Mesodermal cell (in vitro differentiated cells): Measurements from ENCODE around the gene MUC4.

Experiments
- H3K27ac ChIP-seq: 2 replicates; pipeline ENCODE4 v1.7.0; 2013; ENCODE audit warnings: mild to moderate bottlenecking, low read depth, low read length, moderate library complexity; ENCODE audit not compliant: severe bottlenecking
- H3K36me3 ChIP-seq: 2 replicates; pipeline ENCODE4 v1.7.1; 2013; ENCODE audit warnings: mild to moderate bottlenecking, low read length, moderate library complexity; ENCODE audit not compliant: control insufficient read depth, insufficient read depth
- H3K4me1 ChIP-seq: one replicate; pipeline ENCODE4 v1.7.1; 2013; ENCODE audit warnings: mild to moderate bottlenecking, low read length; ENCODE audit not compliant: insufficient read depth, control insufficient read depth, poor library complexity, severe bottlenecking
- H3K4me3 ChIP-seq: 2 replicates; pipeline ENCODE4 v1.7.0; 2013; ENCODE audit warnings: low read length, control low read depth, mild to moderate bottlenecking; ENCODE audit not compliant: insufficient read depth, poor library complexity, severe bottlenecking; ENCODE audit errors: extremely low read depth
- H3K9me3 ChIP-seq: 2 replicates; pipeline ENCODE4 v1.7.1; 2013; ENCODE audit warnings: mild to moderate bottlenecking, low read length, moderate library complexity; ENCODE audit not compliant: control insufficient read depth
- WGBS, 2 experiments: methylation state at CpG; one replicate each; pipeline ENCODE4 v1.1.5; 2013; ENCODE audit warnings: missing lambda C conversion rate in 2 of 2; ENCODE audit not compliant: insufficient coverage in 2 of 2; 5-methylcytosine and 5-hydroxymethylcytosine counted together

The MUC4 gene

DNA sequence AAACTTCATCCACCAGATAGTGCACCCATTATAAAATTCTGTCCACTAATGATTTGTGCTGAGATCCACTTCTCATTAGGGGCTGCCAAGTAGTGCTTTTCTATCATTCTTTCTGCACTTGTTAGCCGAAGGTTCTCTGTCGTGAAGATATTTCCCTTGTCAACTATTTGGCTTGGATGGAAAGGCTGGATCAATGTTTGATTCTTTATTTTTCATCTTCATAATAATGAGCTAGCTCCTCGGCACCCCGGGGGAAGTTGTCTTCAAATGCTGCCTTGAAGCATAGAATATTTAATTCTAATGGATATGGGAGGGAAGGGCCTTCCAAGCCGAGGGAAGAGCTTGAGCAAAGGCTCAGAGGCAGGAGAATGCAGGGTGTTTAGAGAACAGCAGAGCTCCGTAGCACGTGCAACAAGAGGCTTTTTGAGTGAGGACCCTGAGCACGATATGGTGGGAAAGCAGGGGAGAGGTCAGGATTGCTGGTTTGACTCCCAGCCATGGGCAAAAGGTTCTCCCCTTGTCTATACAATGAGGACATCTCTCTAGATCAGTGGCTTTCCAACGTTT is 107.2 kb downstream of the MUC4 start:
- Histone ChIP-seq H3K4me3 (no peak overlapping the region), H3K4me1 (no peaks in the 10 kb centered on the region), H3K36me3 (no peaks in the 10 kb centered on the region), H3K9me3 (no peaks in the 10 kb centered on the region), H3K27ac (no peak overlapping the region)
- WGBS, 2 experiments: 68 to 71% methylated on average over 7 to 9 of the region's 9 CpGs

DNA sequence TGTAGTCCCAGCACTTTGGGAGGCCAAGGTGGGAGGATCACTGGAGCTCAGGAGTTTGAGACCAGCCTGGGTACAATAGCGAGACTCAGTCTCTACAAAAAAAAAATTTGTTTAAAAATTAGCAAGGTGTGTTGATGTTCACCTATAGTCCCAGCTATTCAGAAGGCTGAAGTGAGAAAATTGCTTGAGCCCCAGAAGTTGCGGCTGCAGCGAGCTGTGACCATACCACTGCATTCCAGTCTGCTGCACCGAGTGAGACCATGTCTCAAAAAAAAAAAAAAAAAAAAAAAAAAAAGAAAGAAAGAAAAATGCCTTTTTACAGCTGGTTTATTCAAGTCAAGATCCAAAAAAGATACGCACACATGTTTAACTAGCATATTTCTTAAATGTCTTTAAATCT is 108.0 kb downstream of the MUC4 start:
- WGBS, 2 experiments: 63 to 88% methylated on average over 1 to 5 of the region's 5 CpGs
- H3K4me1 ChIP-seq: no peaks in the 10 kb centered on the region
- H3K9me3 ChIP-seq: no peaks in the 10 kb centered on the region
- H3K36me3 ChIP-seq: no peaks in the 10 kb centered on the region
- no peak overlapping the region for H3K27ac ChIP-seq
- no peak overlapping the region for H3K4me3 ChIP-seq

DNA sequence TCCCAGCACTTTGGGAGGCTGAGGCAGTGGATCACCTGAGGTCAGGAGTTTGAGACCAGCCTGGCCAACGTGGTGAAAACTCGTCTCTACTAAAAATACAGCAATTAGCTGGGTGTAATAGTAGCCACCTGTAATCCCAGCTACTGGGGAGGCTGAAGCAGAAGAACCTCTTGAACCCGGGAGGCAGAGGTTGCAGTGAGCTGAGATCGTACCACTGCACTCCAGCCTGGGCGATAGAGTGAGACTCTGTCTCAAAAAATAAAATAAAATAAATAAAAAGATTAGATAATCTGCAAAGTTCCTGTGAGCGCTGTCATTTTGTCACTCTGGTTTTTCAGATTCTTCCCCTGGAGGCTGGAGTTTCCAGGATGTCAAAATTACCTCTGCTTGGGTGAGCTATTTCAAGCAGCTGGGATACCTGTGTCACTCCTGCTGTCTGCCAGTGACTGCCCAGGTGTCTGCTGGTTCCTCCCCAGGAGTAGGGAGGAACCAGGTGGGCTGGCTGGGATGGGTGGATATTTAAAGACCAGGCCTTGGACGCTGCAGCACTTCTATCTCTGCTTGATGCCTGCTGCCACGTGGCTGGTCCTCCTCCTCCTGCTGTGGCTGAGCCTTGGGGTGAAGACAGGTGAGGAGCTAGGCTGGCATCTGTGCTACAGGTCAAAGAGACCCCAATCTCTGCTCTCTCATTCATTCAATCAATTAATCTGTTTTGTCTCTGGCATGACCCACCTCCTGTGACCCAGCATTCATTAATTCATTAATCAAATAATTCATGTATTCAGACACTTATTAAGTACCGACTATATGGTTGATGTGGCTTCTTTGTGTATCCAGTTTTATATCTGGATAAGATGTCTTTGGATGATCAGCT is 110.5 kb downstream of the MUC4 start:
- no peak overlapping the region for H3K4me3 ChIP-seq
- peaks cover 8% of the 10 kb centered on the region for H3K36me3 ChIP-seq
- peaks cover 16% of the 10 kb centered on the region for H3K4me1 ChIP-seq
- H3K9me3 ChIP-seq: no peaks in the 10 kb centered on the region
- H3K27ac ChIP-seq: no peak overlapping the region
- WGBS, 2 experiments: 77 to 80% methylated on average over 8 to 9 of the region's 9 CpGs

DNA sequence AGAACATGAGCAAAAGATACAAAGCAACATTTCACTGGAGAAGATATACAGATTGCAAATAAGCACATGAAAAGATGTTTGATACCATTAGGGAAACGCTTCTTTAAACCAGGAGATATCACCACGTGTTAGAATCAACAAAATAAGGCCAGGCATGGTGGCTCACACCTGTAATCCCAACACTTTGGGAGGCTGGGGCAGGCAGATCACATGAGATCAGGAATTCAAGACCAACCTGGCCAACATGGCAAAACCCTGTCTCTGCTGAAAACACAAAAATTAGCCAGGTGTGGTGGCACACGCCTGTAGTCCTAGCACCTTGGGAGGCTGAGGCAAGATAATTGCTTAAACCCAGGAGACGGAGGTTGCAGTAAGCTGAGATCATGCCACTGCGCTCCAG is 111.4 kb downstream of the MUC4 start:
- no peaks in the 10 kb centered on the region for H3K9me3 ChIP-seq
- peaks cover 16% of the 10 kb centered on the region for H3K4me1 ChIP-seq
- H3K4me3 ChIP-seq: no peak overlapping the region
- WGBS, 2 experiments: 84 to 85% methylated on average over 4 to 5 of the region's 5 CpGs
- no peak overlapping the region for H3K27ac ChIP-seq
- H3K36me3 ChIP-seq: peaks cover 12% of the 10 kb centered on the region

DNA sequence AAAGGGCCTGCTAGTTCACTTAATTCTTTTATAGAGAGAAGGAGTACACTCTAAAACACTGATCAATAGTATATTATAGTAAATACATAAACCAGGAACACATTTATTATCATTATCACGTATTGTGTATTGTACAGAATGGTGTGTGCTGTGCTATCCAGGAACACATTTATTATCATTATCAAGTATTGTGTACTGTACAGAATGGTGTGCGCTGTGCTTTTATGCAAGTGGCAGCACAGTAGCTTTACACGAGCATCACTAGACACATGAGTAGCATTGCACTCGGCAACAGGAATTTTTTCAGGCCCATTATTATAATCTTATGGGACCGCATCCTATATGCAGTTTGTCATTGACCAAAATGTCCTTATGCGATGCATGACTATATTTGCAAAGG is 111.9 kb downstream of the MUC4 start:
- peaks cover 17% of the 10 kb centered on the region for H3K36me3 ChIP-seq
- peaks cover 16% of the 10 kb centered on the region for H3K4me1 ChIP-seq
- H3K9me3 ChIP-seq: no peaks in the 10 kb centered on the region
- no peak overlapping the region for H3K27ac ChIP-seq
- WGBS, 2 experiments: 93 to 95% methylated on average over 4 of the region's 6 CpGs
- no peak overlapping the region for H3K4me3 ChIP-seq

DNA sequence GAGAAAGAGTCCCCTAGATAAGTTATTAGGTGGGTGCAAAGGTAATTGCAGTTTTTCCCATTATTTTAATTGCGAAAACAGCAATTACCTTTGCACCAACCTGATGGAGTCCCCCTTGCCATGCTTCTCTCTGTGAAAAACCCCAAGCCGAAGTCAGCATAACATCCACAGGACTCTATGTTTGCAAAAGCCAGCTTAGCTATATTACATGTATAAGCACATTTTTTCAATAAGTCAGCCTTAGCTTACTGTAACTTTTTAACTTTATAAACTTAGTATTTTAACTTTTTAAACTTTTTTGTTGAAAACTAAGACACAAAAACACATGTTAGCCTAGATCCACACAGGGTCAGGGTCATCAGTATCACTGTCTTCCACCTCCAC is 112.3 kb downstream of the MUC4 start:
- 94 to 96% methylated on average over 2 of the region's 2 CpGs for WGBS, 2 experiments
- H3K27ac ChIP-seq: no peak overlapping the region
- H3K9me3 ChIP-seq: no peaks in the 10 kb centered on the region
- no peak overlapping the region for H3K4me3 ChIP-seq
- peaks cover 22% of the 10 kb centered on the region for H3K36me3 ChIP-seq
- peaks cover 16% of the 10 kb centered on the region for H3K4me1 ChIP-seq

DNA sequence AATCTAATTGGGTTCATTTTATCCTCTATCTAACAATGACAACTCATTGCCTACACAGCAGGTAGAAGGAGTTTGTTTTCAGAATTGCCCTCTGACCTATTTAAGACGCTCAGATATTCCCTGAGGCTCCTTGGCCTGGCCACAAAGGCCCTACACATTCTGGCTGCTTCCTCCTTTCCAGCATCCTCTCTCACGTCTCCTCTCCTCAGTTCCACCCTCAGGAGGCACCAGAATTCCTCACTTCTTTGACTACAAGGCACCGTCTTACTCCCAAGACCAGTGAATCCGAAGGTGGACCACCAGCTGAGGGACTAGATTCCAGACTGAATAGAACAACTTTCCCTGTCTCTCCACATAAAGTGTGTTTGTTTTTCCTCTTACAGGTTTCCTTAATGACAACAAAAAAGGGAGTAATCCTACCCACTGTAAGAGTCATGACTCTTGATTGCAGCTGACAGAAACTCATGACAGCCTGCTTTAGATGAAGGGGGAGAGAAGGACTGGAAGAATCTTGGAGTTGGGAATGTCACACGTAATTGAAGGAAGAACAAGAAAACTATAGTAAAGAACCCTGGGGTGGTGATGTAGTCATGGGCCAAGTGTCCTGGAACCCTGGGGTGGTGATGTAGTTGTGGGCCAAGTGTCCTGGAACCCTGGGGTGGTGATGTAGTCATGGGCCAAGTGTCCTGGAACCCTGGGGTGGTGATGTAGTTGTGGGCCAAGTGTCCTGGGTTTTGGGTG is 112.9 kb downstream of the MUC4 start:
- no peak overlapping the region for H3K4me3 ChIP-seq
- WGBS, 2 experiments: 60 to 65% methylated on average over 5 of the region's 5 CpGs
- H3K36me3 ChIP-seq: peaks cover 27% of the 10 kb centered on the region
- peaks cover 16% of the 10 kb centered on the region for H3K4me1 ChIP-seq
- no peaks in the 10 kb centered on the region for H3K9me3 ChIP-seq
- H3K27ac ChIP-seq: peak overlapping the region; percentile 31

DNA sequence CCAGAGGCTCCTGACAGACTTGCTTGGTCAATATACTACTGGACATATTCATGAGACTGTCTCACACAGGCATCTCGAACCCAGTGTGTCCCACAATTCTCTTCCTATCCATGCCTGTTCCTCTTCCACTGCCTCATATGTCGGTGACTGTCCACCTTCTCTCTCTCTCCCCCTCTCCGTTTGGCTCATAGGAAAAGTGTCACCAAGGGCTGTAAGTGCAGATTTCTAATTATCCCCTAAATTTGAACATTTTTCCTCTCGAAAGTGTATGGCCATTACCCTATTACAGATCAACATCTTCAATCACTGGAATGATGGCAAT is 113.4 kb downstream of the MUC4 start:
- 79 to 81% methylated on average over 4 of the region's 4 CpGs for WGBS, 2 experiments
- Histone ChIP-seq H3K27ac (peak overlapping the region; percentile 31), H3K9me3 (no peaks in the 10 kb centered on the region), H3K4me1 (peaks cover 16% of the 10 kb centered on the region), H3K36me3 (peaks cover 32% of the 10 kb centered on the region), H3K4me3 (no peak overlapping the region)

DNA sequence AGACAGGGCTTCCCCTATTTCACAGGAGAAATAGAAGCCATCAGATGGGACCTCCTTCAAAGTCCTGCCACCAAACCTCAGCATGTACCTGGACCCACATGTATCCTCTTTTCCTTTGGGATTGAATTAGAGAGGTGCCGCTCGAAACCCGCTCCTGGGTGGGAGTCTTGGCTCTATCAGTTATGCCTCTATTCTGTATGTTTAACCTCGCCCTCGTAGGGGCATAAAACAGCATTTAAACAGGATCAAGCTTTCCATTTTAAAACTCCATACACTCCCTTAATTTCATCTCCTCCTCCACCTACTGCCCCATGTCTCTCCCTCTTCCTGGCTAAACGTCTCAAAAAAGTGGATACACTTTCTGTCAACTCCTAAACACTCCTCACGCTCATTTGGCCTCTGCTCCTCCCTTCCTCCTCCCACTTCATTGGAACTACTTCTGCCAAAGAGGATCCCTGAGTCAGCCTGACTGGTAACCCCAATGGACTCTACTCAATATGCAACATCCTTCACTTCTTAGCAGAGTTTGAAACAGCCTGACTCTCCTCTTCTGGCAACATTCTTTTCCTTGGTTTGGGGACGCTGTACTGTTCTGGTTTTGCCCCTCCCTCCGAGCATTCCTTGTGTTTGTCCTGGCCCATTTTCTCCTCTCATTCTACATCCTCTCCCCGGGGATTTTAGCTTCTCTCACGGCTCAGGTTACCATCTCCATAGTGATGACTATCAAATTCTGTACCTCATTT is 114.0 kb downstream of the MUC4 start:
- 56 to 59% methylated on average over 11 of the region's 11 CpGs for WGBS, 2 experiments
- no peak overlapping the region for H3K4me3 ChIP-seq
- peak overlapping the region; percentile 31 for H3K27ac ChIP-seq

More for the DNA sequence above, 114.0 kb downstream of the MUC4 start:
- Histone ChIP-seq H3K9me3 (no peaks in the 10 kb centered on the region), H3K36me3 (peaks cover 38% of the 10 kb centered on the region), H3K4me1 (peaks cover 16% of the 10 kb centered on the region)
